HCT116 (cell line): Measurements from ENCODE around the gene PER2. TPM values are rescaled to one million over a fixed set of nuclear protein-coding genes. Genes with fewer than 3 reads are reported as not detected.

Experiments used
- ATAC-seq: fragments of 200-7000 bp; cut with Tn5 transposase; 2 replicates; pipeline ENCODE4 v1.9.1; 2020; ENCODE audit warnings: mild to moderate bottlenecking, moderate library complexity
- BruUV-seq: library from RNA; stranded (reverse); fragments of 400-500 nt; replicated peaks from 2 replicates; lab custom pipeline; 2021; lab: Mats Ljungman, UMichigan
- CTCF ChIA-PET: fragments of 300-600 bp; sonication (Branson Sonifier 250); formaldehyde crosslinking; loops from one replicate; lab custom pipeline; 2021; ENCODE audit warnings: antibody characterized with exemption; lab: Charles Lee
- POLR2A ChIA-PET: fragments of 300-600, 350-600 bp; sonication (Branson Sonifier 250); formaldehyde crosslinking; loops from one replicate; lab custom pipeline; 2021; ENCODE audit warnings: antibody characterized with exemption; lab: Charles Lee
- RAD21 ChIA-PET, 2 experiments: fragments of 300-600 bp; sonication (Branson Sonifier 250); formaldehyde crosslinking; loops; one replicate each; lab custom pipeline; 2023; ENCODE audit warnings: low total read pairs in 2 of 2; ENCODE audit not compliant: uncharacterized antibody in 2 of 2, unreplicated experiment in 2 of 2, low non-redundant PET in 1 of 2; lab: Charles Lee
- DNase-seq: peaks from one replicate; pipeline ENCODE4 v3.0.0-alpha.2; 2010; ENCODE audit warnings: low read depth, low spot score
- H2AFZ ChIP-seq: fragments of 200-600 bp; shearing (Covaris generic), sonication (generic); 2 replicates; pipeline ENCODE4 v1.6.1; 2017; ENCODE audit warnings: low read depth, mixed run types, mixed read lengths, antibody characterized with exemption, low read length; ENCODE audit not compliant: poor library complexity, severe bottlenecking
- H3K27ac ChIP-seq: 2 replicates; pipeline ENCODE4 v1.5.1; 2012; ENCODE audit warnings: low read depth, low read length
- H3K27me3 ChIP-seq: fragments of 200-600 bp; sonication (generic); 2 replicates; pipeline ENCODE4 v1.6.1; 2016; ENCODE audit warnings: mixed run types, low read length, mixed read lengths; ENCODE audit not compliant: insufficient read depth
- H3K36me3 ChIP-seq, 2 experiments: fragments of 200-500 bp in 1 of 2; fragments of 200-600 bp in 1 of 2; sonication (Bioruptor generic) in 1 of 2; sonication (generic) in 1 of 2; 2 replicates each; pipeline versions ENCODE4 v1.5.1 to v1.6.1; 2014 to 2016; ENCODE audit warnings: low read length in 2 of 2, inconsistent platforms in 1 of 2, mixed read lengths in 1 of 2, mixed run types in 1 of 2; ENCODE audit not compliant: insufficient read depth in 2 of 2, control insufficient read depth in 1 of 2
- H3K4me1 ChIP-seq, 2 experiments: fragments of 200-600 bp in 1 of 2; sonication (generic) in 1 of 2; 2 replicates each; pipeline versions ENCODE4 v1.5.1 to v1.6.1; 2012 to 2017; ENCODE audit warnings: low read length in 2 of 2, inconsistent platforms in 1 of 2, mild to moderate bottlenecking in 1 of 2, mixed read lengths in 1 of 2, mixed run types in 1 of 2, moderate library complexity in 1 of 2; ENCODE audit not compliant: insufficient read depth in 2 of 2, control insufficient read depth in 1 of 2
- H3K4me2 ChIP-seq: fragments of 200-600 bp; sonication (generic); 2 replicates; pipeline ENCODE4 v1.6.1; 2017; ENCODE audit warnings: mixed run types, low read length, mixed read lengths
- H3K4me3 ChIP-seq, 2 experiments: fragments of 200-600 bp in 1 of 2; sonication (generic) in 1 of 2; replicated peaks in 1 of 2; 2 replicates each; pipeline ENCODE4 v1.5.1; 2011 to 2016; ENCODE audit warnings: low read length in 2 of 2, control low read depth in 1 of 2, low read depth in 1 of 2, mild to moderate bottlenecking in 1 of 2, mixed read lengths in 1 of 2, mixed run types in 1 of 2
- H3K79me2 ChIP-seq: fragments of 200-600 bp; sonication (generic); 2 replicates; pipeline ENCODE4 v1.6.1; 2017; ENCODE audit warnings: mild to moderate bottlenecking, mixed run types, low read length, moderate library complexity, mixed read lengths; ENCODE audit not compliant: insufficient read depth
- H3K9ac ChIP-seq: fragments of 200-600 bp; sonication (generic); 2 replicates; pipeline ENCODE4 v1.6.1; 2016; ENCODE audit warnings: low read length, mixed read lengths
- H3K9me2 ChIP-seq: fragments of 200-600 bp; sonication (generic), shearing (Covaris generic); 2 replicates; pipeline ENCODE4 v1.6.1; 2017; ENCODE audit warnings: mixed run types, mild to moderate bottlenecking, moderate library complexity; ENCODE audit not compliant: insufficient read depth
- H3K9me3 ChIP-seq, 2 experiments: fragments of 200-500 bp in 1 of 2; fragments of 200-600 bp in 1 of 2; sonication (Bioruptor generic) in 1 of 2; sonication (generic) in 1 of 2; 2 replicates each; pipeline ENCODE4 v1.6.1; 2014 to 2017; ENCODE audit warnings: low read length in 2 of 2, mixed read lengths in 2 of 2, inconsistent platforms in 1 of 2, low read depth in 1 of 2, mild to moderate bottlenecking in 1 of 2, mixed run types in 1 of 2, moderate library complexity in 1 of 2; ENCODE audit not compliant: control insufficient read depth in 1 of 2, insufficient read depth in 1 of 2
- H4K20me1 ChIP-seq: fragments of 200-600 bp; sonication (generic), shearing (Covaris generic); 2 replicates; pipeline ENCODE4 v1.6.1; 2017; ENCODE audit warnings: mixed run types, mild to moderate bottlenecking, moderate library complexity; ENCODE audit not compliant: insufficient read depth
- CBX3 ChIP-seq: IDR thresholded peaks from 2 replicates; pipeline ENCODE4 v1.6.1; 2012; ENCODE audit warnings: low read depth
- CTCF ChIP-seq, 3 experiments: fragments of 200-600 bp in 1 of 3; sonication (generic) in 1 of 3; IDR thresholded peaks in 2 of 3; conservative IDR thresholded peaks in 1 of 3; 2 replicates each; pipeline ENCODE4 v1.5.1; 2012 to 2017; ENCODE audit warnings: low read depth in 2 of 3, low read length in 2 of 3, antibody characterized with exemption in 1 of 3, borderline replicate concordance in 1 of 3, control low read depth in 1 of 3, mild to moderate bottlenecking in 1 of 3, mixed read lengths in 1 of 3, mixed run types in 1 of 3, moderate library complexity in 1 of 3; ENCODE audit not compliant: insufficient read depth in 1 of 3
- EZH2 ChIP-seq: fragments of 200-600 bp; sonication (generic); IDR thresholded peaks from 2 replicates; pipeline ENCODE4 v1.6.1; 2017; ENCODE audit warnings: antibody characterized with exemption, mixed run types
- MAX ChIP-seq: IDR thresholded peaks from 2 replicates; pipeline ENCODE4 v1.6.1; 2012
- SP1 ChIP-seq: IDR thresholded peaks from 2 replicates; pipeline ENCODE4 v1.6.1; 2012; ENCODE audit warnings: low read depth
- SRF ChIP-seq: IDR thresholded peaks from 2 replicates; pipeline ENCODE4 v1.6.1; 2012; ENCODE audit warnings: low read depth
- YY1 ChIP-seq: IDR thresholded peaks from 2 replicates; pipeline ENCODE4 v1.6.1; 2011; ENCODE audit warnings: low read length, low read depth, moderate library complexity, mild to moderate bottlenecking; ENCODE audit not compliant: insufficient replicate concordance; ENCODE audit errors: extremely low read depth
- ZFX ChIP-seq: fragments of 450-650 bp; IDR thresholded peaks from 2 replicates; pipeline ENCODE4 v1.6.1; 2017
- intact Hi-C: fragments of 100-400 bp; cut with micrococcal nuclease; formaldehyde crosslinking; loops from 2 replicates; pipeline ENCODE4 v1.10.0; 2022
- total RNA-seq: library from RNA; stranded (reverse); gene quantifications from one replicate; pipeline ENCODE4 v1.2.1, GENCODE V29; 2021; ENCODE audit not compliant: unreplicated experiment

PER2 gene
- total RNA-seq, 1 experiment from 2014 or later: 18.7 TPM

- intact Hi-C loops: no loop called here
- ChIA-PET RAD21 (no interaction called here), POLR2A (interaction anchor here (0.6 kb wide), 1 partner anchor 19 kb away, joined by 3 read pairs; no protein-coding TSS in a partner anchor), CTCF (no interaction called here)
- H3K79me2 ChIP-seq: no peaks in the 10 kb centered on the region
- no peaks in the 10 kb centered on the region for H3K9me2 ChIP-seq
- H3K27me3 ChIP-seq: no peaks in the 10 kb centered on the region
- H3K9me3 ChIP-seq: no peaks in the 10 kb centered on the region
- no peak for ATAC-seq
- no TSS peak for BruUV-seq
- H2AFZ ChIP-seq: no peak overlapping the region
- H3K27ac ChIP-seq: no peak overlapping the region
- H3K36me3 ChIP-seq: no peaks in the 10 kb centered on the region
- H3K4me1 ChIP-seq: no peaks in the 10 kb centered on the region
- DNase-seq: no peak
- no peak overlapping the region for H3K9ac ChIP-seq
- no peak overlapping the region for H3K4me3 ChIP-seq
- H4K20me1 ChIP-seq: no peaks in the 10 kb centered on the region
- no peak overlapping the region for H3K4me2 ChIP-seq
- TF ChIP-seq CTCF (IDR thresholded peaks at IDR 0.05 in 2 of 3, conservative IDR thresholded peaks at IDR 0.05 in 1 of 3; ENCODE audit: borderline replicate concordance in 1 of 3, insufficient read depth in 1 of 3, low read depth in 2 of 3, low read length in 2 of 3): no peak
- no peak for TF ChIP-seq MAX
- no peak for TF ChIP-seq SRF
- TF ChIP-seq YY1: no peak
- TF ChIP-seq EZH2: no peak
Observed at GRCh38 chr2:238220274-238220891, 68.0 kb downstream of the PER2 start.

GRCh38 chr2:238216651-238217184 lies 71.7 kb downstream of the PER2 start:
- ChIA-PET POLR2A (no interaction called here), RAD21 (no interaction called here), CTCF (no interaction called here)
- H3K4me3 ChIP-seq: no peak overlapping the region
- intact Hi-C loops: no loop called here
- H3K4me1 ChIP-seq: no peaks in the 10 kb centered on the region
- no peak for TF ChIP-seq SRF
- no peak for TF ChIP-seq SP1
- no peak for TF ChIP-seq ZFX
- no peak for TF ChIP-seq MAX
- TF ChIP-seq CBX3: no peak
- no peak for TF ChIP-seq YY1
- no peaks in the 10 kb centered on the region for H3K9me3 ChIP-seq
- no peaks in the 10 kb centered on the region for H3K27me3 ChIP-seq
- no peak for DNase-seq
- no peaks in the 10 kb centered on the region for H3K36me3 ChIP-seq
- H3K9ac ChIP-seq: no peak overlapping the region
- no peaks in the 10 kb centered on the region for H3K9me2 ChIP-seq
- ATAC-seq: no peak
- H4K20me1 ChIP-seq: no peaks in the 10 kb centered on the region
- BruUV-seq: no TSS peak
- H3K4me2 ChIP-seq: no peak overlapping the region
- H3K79me2 ChIP-seq: no peaks in the 10 kb centered on the region
- H2AFZ ChIP-seq: no peak overlapping the region
- no peak overlapping the region for H3K27ac ChIP-seq
